ENCODE results near the gene ACAP1. TPM values are rescaled to one million over a fixed set of nuclear protein-coding genes. Genes with fewer than 3 reads are reported as not detected.

ACAP1 gene
- total and polyA plus RNA-seq, 4 donors: 1.1 to 7.4 (median 4.7) TPM

DNA sequence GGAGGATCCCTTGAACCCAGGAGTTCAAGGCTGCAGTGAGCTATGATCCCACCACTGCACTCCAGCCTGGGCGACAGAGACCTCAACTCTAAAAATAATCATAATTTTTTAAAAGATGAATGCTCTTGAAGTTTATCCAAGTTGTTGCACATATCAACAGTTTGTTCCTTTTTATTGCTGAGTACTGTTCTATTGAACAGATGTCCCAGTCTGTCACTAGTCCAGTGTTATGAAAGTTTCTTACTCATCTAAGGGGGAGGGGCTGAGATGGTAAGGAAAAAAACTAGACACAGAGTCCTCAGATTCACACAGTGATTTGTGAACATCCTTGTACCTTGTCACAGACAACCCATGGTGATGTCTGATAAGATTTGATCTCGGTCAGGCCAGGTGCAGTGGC, 3.9 kb downstream of the ACAP1 start (continued):
- no peak for TF ChIP-seq RXRA (IDR thresholded peaks at IDR 0.05)

DNA sequence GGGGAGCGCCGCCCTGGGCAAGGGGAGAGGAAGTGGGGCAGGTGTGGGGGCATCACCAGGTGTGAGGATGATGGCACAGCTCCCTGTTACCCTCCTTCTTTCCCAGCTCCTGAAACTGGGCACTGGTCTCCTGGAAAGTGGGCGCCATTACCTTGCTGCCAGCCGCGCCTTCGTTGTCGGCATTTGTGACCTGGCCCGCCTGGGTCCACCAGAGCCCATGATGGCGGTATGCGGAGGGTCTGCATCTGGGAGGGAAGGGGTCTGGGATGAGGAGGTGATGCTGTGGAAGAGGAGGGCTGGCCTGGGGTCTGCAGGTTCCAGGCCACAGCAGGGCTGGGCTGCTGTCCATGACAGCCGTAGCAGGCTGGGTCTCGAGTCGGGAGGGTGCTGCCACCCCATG, 5.5 kb downstream of the ACAP1 start:
- no peaks in the 10 kb centered on the region for H3K27me3 ChIP-seq (ENCODE audit: control insufficient read depth in 4 of 4, insufficient read depth in 4 of 4, low read length in 3 of 4)
- no peaks in the 10 kb centered on the region for H3K36me3 ChIP-seq (ENCODE audit: control insufficient read depth in 4 of 4, insufficient read depth in 3 of 4, low read depth in 1 of 4, low read length in 3 of 4)
- no peaks in the 10 kb centered on the region for H3K9me3 ChIP-seq (ENCODE audit: control insufficient read depth in 4 of 4, low read length in 3 of 4)
- no peak overlapping the region for H3K4me3 ChIP-seq (ENCODE audit: low read depth in 1 of 3, low read length in 3 of 3)
- H3K9ac ChIP-seq (ENCODE audit: low read depth in 1 of 2, low read length in 2 of 2): no peak overlapping the region
- no peak overlapping the region for H3K27ac ChIP-seq (ENCODE audit: low read depth in 1 of 2, low read length in 2 of 2)
- no peaks in the 10 kb centered on the region for H3K4me1 ChIP-seq (ENCODE audit: control insufficient read depth in 4 of 4, insufficient read depth in 4 of 4, low read length in 3 of 4)
- TF ChIP-seq, protein P1, sequence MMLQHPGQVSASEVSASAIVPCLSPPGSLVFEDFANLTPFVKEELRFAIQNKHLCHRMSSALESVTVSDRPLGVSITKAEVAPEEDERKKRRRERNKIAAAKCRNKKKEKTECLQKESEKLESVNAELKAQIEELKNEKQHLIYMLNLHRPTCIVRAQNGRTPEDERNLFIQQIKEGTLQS (IDR thresholded peaks at IDR 0.05): no peak
- TF ChIP-seq JUND (IDR thresholded peaks at IDR 0.05): no peak
- no peak for TF ChIP-seq FOXA1 (IDR thresholded peaks at IDR 0.05)
- no peak for TF ChIP-seq NR2F2 (IDR thresholded peaks at IDR 0.05)
- TF ChIP-seq, protein P2, sequence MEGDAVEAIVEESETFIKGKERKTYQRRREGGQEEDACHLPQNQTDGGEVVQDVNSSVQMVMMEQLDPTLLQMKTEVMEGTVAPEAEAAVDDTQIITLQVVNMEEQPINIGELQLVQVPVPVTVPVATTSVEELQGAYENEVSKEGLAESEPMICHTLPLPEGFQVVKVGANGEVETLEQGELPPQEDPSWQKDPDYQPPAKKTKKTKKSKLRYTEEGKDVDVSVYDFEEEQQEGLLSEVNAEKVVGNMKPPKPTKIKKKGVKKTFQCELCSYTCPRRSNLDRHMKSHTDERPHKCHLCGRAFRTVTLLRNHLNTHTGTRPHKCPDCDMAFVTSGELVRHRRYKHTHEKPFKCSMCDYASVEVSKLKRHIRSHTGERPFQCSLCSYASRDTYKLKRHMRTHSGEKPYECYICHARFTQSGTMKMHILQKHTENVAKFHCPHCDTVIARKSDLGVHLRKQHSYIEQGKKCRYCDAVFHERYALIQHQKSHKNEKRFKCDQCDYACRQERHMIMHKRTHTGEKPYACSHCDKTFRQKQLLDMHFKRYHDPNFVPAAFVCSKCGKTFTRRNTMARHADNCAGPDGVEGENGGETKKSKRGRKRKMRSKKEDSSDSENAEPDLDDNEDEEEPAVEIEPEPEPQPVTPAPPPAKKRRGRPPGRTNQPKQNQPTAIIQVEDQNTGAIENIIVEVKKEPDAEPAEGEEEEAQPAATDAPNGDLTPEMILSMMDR (IDR thresholded peaks at IDR 0.05; ENCODE audit: low read depth, low read length, missing input control): no peak
- TF ChIP-seq RAD21 (IDR thresholded peaks at IDR 0.05): no peak
- no peak for TF ChIP-seq HNF4G (IDR thresholded peaks at IDR 0.05)
- TF ChIP-seq TAF1 (conservative IDR thresholded peaks at IDR 0.05): no peak
- TF ChIP-seq EGR1 (IDR thresholded peaks at IDR 0.05; ENCODE audit: low read depth in 2 of 2): no peak
- no peak for TF ChIP-seq SP1 (IDR thresholded peaks at IDR 0.05)
- no peak for TF ChIP-seq YY1 (IDR thresholded peaks at IDR 0.05)
- TF ChIP-seq, protein P3, sequence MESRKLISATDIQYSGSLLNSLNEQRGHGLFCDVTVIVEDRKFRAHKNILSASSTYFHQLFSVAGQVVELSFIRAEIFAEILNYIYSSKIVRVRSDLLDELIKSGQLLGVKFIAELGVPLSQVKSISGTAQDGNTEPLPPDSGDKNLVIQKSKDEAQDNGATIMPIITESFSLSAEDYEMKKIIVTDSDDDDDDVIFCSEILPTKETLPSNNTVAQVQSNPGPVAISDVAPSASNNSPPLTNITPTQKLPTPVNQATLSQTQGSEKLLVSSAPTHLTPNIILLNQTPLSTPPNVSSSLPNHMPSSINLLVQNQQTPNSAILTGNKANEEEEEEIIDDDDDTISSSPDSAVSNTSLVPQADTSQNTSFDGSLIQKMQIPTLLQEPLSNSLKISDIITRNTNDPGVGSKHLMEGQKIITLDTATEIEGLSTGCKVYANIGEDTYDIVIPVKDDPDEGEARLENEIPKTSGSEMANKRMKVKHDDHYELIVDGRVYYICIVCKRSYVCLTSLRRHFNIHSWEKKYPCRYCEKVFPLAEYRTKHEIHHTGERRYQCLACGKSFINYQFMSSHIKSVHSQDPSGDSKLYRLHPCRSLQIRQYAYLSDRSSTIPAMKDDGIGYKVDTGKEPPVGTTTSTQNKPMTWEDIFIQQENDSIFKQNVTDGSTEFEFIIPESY (IDR thresholded peaks at IDR 0.05): no peak
- TF ChIP-seq, protein P4, sequence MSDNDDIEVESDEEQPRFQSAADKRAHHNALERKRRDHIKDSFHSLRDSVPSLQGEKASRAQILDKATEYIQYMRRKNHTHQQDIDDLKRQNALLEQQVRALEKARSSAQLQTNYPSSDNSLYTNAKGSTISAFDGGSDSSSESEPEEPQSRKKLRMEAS (IDR thresholded peaks at IDR 0.05): no peak
- no peak for TF ChIP-seq FOXA2 (IDR thresholded peaks at IDR 0.05)
- no peak for TF ChIP-seq RXRA (IDR thresholded peaks at IDR 0.05)
- TF ChIP-seq, protein P5, sequence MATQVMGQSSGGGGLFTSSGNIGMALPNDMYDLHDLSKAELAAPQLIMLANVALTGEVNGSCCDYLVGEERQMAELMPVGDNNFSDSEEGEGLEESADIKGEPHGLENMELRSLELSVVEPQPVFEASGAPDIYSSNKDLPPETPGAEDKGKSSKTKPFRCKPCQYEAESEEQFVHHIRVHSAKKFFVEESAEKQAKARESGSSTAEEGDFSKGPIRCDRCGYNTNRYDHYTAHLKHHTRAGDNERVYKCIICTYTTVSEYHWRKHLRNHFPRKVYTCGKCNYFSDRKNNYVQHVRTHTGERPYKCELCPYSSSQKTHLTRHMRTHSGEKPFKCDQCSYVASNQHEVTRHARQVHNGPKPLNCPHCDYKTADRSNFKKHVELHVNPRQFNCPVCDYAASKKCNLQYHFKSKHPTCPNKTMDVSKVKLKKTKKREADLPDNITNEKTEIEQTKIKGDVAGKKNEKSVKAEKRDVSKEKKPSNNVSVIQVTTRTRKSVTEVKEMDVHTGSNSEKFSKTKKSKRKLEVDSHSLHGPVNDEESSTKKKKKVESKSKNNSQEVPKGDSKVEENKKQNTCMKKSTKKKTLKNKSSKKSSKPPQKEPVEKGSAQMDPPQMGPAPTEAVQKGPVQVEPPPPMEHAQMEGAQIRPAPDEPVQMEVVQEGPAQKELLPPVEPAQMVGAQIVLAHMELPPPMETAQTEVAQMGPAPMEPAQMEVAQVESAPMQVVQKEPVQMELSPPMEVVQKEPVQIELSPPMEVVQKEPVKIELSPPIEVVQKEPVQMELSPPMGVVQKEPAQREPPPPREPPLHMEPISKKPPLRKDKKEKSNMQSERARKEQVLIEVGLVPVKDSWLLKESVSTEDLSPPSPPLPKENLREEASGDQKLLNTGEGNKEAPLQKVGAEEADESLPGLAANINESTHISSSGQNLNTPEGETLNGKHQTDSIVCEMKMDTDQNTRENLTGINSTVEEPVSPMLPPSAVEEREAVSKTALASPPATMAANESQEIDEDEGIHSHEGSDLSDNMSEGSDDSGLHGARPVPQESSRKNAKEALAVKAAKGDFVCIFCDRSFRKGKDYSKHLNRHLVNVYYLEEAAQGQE (IDR thresholded peaks at IDR 0.05): no peak
- no peak for TF ChIP-seq HNF4A (conservative IDR thresholded peaks at IDR 0.05)
- TF ChIP-seq GABPA (IDR thresholded peaks at IDR 0.05 in 1 of 2, conservative IDR thresholded peaks at IDR 0.05 in 1 of 2): no peak
- DNase-seq (ENCODE audit: low spot score): no peak
- WGBS: 94% methylated on average over 13 of the region's 13 CpGs
